ENCODE data around the gene NTRK3.

The NTRK3 gene

GRCh38 chr15:88256279-88257230, at the start of gene NTRK3:
Gene NTRK3, minus strand, starts transcription at chr15:88256739. Its CDS starts 586 bp downstream, at chr15:88256153.
- no peak for DNase-seq

- no peak for DNase-seq
These were observed 46.9 kb upstream of the NTRK3 start for GRCh38 chr15:88303395-88303794.

- DNase-seq, result no peak
These were observed 45.8 kb upstream of the NTRK3 start for GRCh38 chr15:88302373-88302772.

- no peak for DNase-seq
These were observed 44.8 kb upstream of the NTRK3 start for GRCh38 chr15:88301311-88301710.

GRCh38 chr15:88300861-88301260, 44.3 kb upstream of the NTRK3 start:
- DNase-seq, result no peak

GRCh38 chr15:88300089-88300488, 43.5 kb upstream of the NTRK3 start:
- DNase-seq, result no peak

- no peak for DNase-seq
These were observed 43.0 kb upstream of the NTRK3 start for GRCh38 chr15:88299497-88299896.

- DNase-seq, result no peak
These were observed 32.1 kb upstream of the NTRK3 start for GRCh38 chr15:88288661-88289060.

- no peak for DNase-seq
These were observed 31.7 kb upstream of the NTRK3 start for GRCh38 chr15:88288206-88288605.

GRCh38 chr15:88284318-88284998, 27.9 kb upstream of the NTRK3 start:
- DNase-seq, result no peak

- no peak for DNase-seq
These were observed 26.1 kb upstream of the NTRK3 start for GRCh38 chr15:88282614-88283013.

- DNase-seq, result no peak
These were observed 20.4 kb upstream of the NTRK3 start for GRCh38 chr15:88276821-88277410.

GRCh38 chr15:88275804-88276203, 19.3 kb upstream of the NTRK3 start:
- DNase-seq, result no peak

- no peak for DNase-seq
These were observed 18.3 kb upstream of the NTRK3 start for GRCh38 chr15:88274553-88275460.

- no peak for DNase-seq
These were observed 15.9 kb upstream of the NTRK3 start for GRCh38 chr15:88272421-88272820.

GRCh38 chr15:88269356-88270062, 13.0 kb upstream of the NTRK3 start:
- no peak for DNase-seq

GRCh38 chr15:88267720-88268119, 11.2 kb upstream of the NTRK3 start:
- no peak for DNase-seq

- DNase-seq, result no peak
These were observed 9.6 kb upstream of the NTRK3 start for GRCh38 chr15:88266170-88266569.

GRCh38 chr15:88264622-88265021, 8.1 kb upstream of the NTRK3 start:
- DNase-seq, result no peak

- DNase-seq, result no peak
These were observed 5.5 kb upstream of the NTRK3 start for GRCh38 chr15:88262064-88262463.

- no peak for DNase-seq
These were observed 1.6 kb upstream of the NTRK3 start for GRCh38 chr15:88258093-88258641.

Measured in NCI-H187 treated with DMSO at 0.1 percent for 48 hours (cell line).